Suppressor macrophage (primary cell): ENCODE results near the gene KLRG1.
A peak's percentile ranks its signal among the peaks of the same experiment; 100 is the strongest.

ENCODE experiments used
- DNase-seq, 4 experiments: peaks; one replicate each; pipeline ENCODE4 v3.0.0-alpha.2; 2020 to 2022

The KLRG1 gene

GRCh38 chr12:8985213-8985754 lies 4.1 kb upstream of the KLRG1 start:
- peak; percentile 10 to 62 (median 50) for DNase-seq

- peak in 3 of 4 experiments; percentile 14 to 20 (median 19) for DNase-seq
Observed at GRCh38 chr12:8987163-8987562, 2.2 kb upstream of the KLRG1 start.

- DNase-seq = no peak
Observed at GRCh38 chr12:8987685-8988084, 1.7 kb upstream of the KLRG1 start.

GRCh38 chr12:8991371-8992345 lies 2.3 kb downstream of the KLRG1 start:
- peak; percentile 46 to 80 (median 68) for DNase-seq

- no peak for DNase-seq
Observed at GRCh38 chr12:8993827-8994226, 4.5 kb downstream of the KLRG1 start.

- no peak for DNase-seq
Observed at GRCh38 chr12:8995021-8995775, 5.9 kb downstream of the KLRG1 start.

GRCh38 chr12:8996682-8997405 lies 7.5 kb downstream of the KLRG1 start:
- peak; percentile 38 to 70 (median 58) for DNase-seq

GRCh38 chr12:9001233-9001632 lies 11.9 kb downstream of the KLRG1 start:
- DNase-seq = no peak

GRCh38 chr12:9002335-9002734 lies 13.0 kb downstream of the KLRG1 start:
- DNase-seq = no peak

GRCh38 chr12:9022592-9022991 lies 33.2 kb downstream of the KLRG1 start:
- no peak for DNase-seq

- no peak for DNase-seq
Observed at GRCh38 chr12:9024512-9024911, 35.2 kb downstream of the KLRG1 start.

GRCh38 chr12:9027161-9028059 lies 38.1 kb downstream of the KLRG1 start:
- DNase-seq = no peak

- DNase-seq = no peak
Observed at GRCh38 chr12:9030776-9031175, 41.4 kb downstream of the KLRG1 start.

- DNase-seq = peak; percentile 77 to 94 (median 86)
Observed at GRCh38 chr12:9032202-9032964, 43.0 kb downstream of the KLRG1 start.

- peak; percentile 4 to 24 (median 14) for DNase-seq
Observed at GRCh38 chr12:9033265-9033887, 44.0 kb downstream of the KLRG1 start.

- no peak for DNase-seq
Observed at GRCh38 chr12:9034095-9034494, 44.7 kb downstream of the KLRG1 start.

- no peak for DNase-seq
Observed at GRCh38 chr12:9036227-9036626, 46.9 kb downstream of the KLRG1 start.

GRCh38 chr12:9037431-9037830 lies 48.1 kb downstream of the KLRG1 start:
- no peak for DNase-seq

GRCh38 chr12:9039397-9039977 lies 50.1 kb downstream of the KLRG1 start:
- peak; percentile 60 to 88 (median 71) for DNase-seq
